Measurements from ENCODE around the gene MYDGF.

The MYDGF gene

GRCh38 chr19:4678881-4679790, 9.0 kb upstream of the MYDGF start:
- no peak for DNase-seq (ENCODE audit: low spot score)
- in situ Hi-C loops (cut with MboI; ENCODE audit: low sequenced_read_pairs, unreplicated experiment) = no loop called here

DNA sequence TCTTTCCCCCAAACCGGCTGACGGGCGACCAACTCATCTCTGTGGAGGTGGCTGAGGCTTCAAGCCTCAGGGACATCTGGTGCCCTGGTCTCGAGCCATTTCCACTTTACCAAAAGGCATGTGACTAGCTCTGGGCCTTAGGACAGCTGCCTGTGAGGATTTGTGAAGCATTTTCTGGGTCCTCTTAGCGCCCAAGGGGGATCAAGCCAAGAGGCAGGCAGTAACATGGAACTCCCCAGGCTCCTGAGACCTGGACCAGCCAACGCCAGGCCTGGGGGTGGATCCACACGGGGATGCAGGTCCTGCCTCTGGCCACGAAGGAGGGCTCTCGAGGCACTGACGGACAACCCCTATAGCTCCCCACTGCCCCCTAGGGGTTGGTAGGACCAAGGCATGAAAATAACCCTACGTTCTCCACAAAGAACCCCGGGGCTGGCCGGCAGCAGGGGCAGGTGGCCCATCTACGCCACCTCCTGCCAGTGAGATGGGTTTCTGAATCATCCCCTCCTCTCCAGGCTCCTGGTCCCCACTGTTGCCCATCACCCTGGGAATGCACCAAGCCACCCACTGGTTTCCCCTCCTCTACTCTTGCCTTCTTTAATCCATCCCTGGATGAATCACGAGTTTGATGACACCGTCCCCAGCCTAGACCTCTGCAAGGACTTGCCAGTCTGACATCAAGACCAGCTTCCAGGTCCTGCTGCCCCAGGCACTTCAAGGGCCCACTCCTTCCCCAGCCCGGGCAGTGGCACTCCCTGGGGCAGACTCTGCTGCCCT, 7.0 kb upstream of the MYDGF start:
- in situ Hi-C loops (cut with MboI; ENCODE audit: low sequenced_read_pairs, unreplicated experiment) = no loop called here
- DNase-seq (ENCODE audit: low spot score) = no peak
- TF ChIP-seq CTCF (IDR thresholded peaks at IDR 0.05; ENCODE audit: borderline replicate concordance, control extremely low read depth, extremely low read depth, insufficient read depth, missing control alignments) = no peak

More at GRCh38 chr19:4678881-4679790, 9.0 kb upstream of the MYDGF start:
- no peak for TF ChIP-seq CTCF (IDR thresholded peaks at IDR 0.05; ENCODE audit: borderline replicate concordance, control extremely low read depth, extremely low read depth, insufficient read depth, missing control alignments)

DNA sequence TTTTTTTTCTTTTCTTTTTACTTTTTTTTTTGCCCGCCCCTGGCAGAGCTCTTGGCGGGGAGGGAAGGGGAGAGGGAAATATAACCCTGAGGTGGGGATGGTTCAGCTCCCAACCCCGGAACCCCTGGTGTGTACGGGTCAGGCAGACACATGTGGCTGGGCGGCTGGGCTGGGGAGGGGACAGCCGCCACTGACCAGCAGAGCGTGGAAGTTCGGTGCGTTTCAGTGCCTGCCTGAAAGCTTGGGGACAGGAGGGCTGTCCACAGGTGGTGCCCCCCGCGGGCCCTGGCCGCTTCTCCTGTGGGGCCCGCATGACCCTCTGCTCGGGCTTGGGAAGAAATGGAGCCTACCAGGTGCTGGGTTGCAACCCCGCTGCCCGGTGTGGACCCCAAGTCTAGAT, 5.2 kb upstream of the MYDGF start:
- in situ Hi-C loops (cut with MboI; ENCODE audit: low sequenced_read_pairs, unreplicated experiment) = no loop called here
- TF ChIP-seq CTCF (IDR thresholded peaks at IDR 0.05; ENCODE audit: borderline replicate concordance, control extremely low read depth, extremely low read depth, insufficient read depth, missing control alignments) = no peak

DNA sequence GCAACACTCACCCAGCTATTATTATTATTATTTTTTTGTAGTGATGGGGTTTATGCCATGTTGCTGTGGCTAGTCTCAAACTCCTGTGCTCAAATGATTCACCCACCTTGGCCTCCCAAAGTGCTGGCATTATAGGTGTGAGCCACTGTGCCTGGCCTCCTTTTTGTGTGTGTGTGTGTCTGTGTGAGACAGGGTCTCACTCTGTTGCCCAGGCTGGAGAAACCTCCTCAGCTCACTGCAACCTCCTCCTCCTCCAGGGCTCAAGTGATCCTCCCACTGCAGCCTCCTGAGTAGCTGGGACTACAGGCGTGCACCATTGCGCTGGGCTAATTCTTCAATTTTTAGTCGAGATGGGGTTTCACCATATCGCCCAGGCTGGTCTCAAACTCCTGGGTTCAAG, 3.6 kb upstream of the MYDGF start:
- DNase-seq (ENCODE audit: low spot score) = no peak
- in situ Hi-C loops (cut with MboI; ENCODE audit: low sequenced_read_pairs, unreplicated experiment) = no loop called here
- no peak for TF ChIP-seq CTCF (IDR thresholded peaks at IDR 0.05; ENCODE audit: borderline replicate concordance, control extremely low read depth, extremely low read depth, insufficient read depth, missing control alignments)

More for the DNA sequence above, 5.2 kb upstream of the MYDGF start:
- no peak for DNase-seq (ENCODE audit: low spot score)

GRCh38 chr19:4673216-4673615, 3.1 kb upstream of the MYDGF start:
- no peak for DNase-seq (ENCODE audit: low spot score)
- no peak for TF ChIP-seq CTCF (IDR thresholded peaks at IDR 0.05; ENCODE audit: borderline replicate concordance, control extremely low read depth, extremely low read depth, insufficient read depth, missing control alignments)
- in situ Hi-C loops (cut with MboI; ENCODE audit: low sequenced_read_pairs, unreplicated experiment) = no loop called here

GRCh38 chr19:4671185-4671851, 1.2 kb upstream of the MYDGF start:
- no peak for TF ChIP-seq CTCF (IDR thresholded peaks at IDR 0.05; ENCODE audit: borderline replicate concordance, control extremely low read depth, extremely low read depth, insufficient read depth, missing control alignments)
- in situ Hi-C loops (cut with MboI; ENCODE audit: low sequenced_read_pairs, unreplicated experiment) = no loop called here
- no peak for DNase-seq (ENCODE audit: low spot score)

Data from GM13976 (cell line).